Measurements from ENCODE around the gene TRIM37. TPM values are rescaled to one million over a fixed set of nuclear protein-coding genes. Genes with fewer than 3 reads are reported as not detected.
"Not testable (repeated sequence)": the region's sequence is repeated elsewhere in the genome, so short reads cannot be mapped to it uniquely, and the experiment has no call there.

The TRIM37 gene
- total RNA-seq, 1 experiment from 2014 or later: 37.7 TPM

DNA sequence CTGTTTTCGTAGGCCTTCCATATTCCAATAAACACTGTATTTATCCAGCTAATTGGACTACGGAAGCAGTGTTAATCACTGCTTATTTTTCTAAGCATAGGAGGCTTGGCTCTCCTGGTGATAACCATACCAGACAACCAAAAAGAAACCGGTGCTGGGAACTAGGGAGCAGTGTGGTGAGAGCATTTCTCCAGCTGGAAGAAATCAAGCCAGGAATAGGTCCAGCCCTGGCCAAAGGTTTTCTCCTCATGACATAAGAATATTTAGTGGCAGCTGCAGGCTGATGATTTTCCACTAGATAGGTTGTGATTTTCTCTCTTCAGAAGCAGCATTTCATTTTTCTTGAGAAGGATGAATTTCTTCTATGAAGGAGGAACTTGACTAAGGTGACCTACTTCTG lies 141.5 kb downstream of the TRIM37 start:
- H3K27me3 Mint-ChIP-seq (ENCODE audit: insufficient read depth, unreplicated experiment): no peaks in the 10 kb centered on the region
- H3K4me1 Mint-ChIP-seq (ENCODE audit: low read depth, unreplicated experiment): peaks cover 1% of the 10 kb centered on the region
- no peak overlapping the region for H3K27ac Mint-ChIP-seq (ENCODE audit: unreplicated experiment)
- ChIA-PET POLR2A (no interaction called here), CTCF (no interaction called here)
- no TSS peak for BruUV-seq (replicated peaks)
- no peaks in the 10 kb centered on the region for H3K4me1 ChIP-seq
- no peaks in the 10 kb centered on the region for H3K36me3 Mint-ChIP-seq (ENCODE audit: insufficient read depth, unreplicated experiment)
- no peak overlapping the region for H3K4me3 Mint-ChIP-seq (ENCODE audit: unreplicated experiment)
- no peaks in the 10 kb centered on the region for H3K9me3 ChIP-seq
- no peaks in the 10 kb centered on the region for H3K36me3 ChIP-seq (ENCODE audit: control insufficient read depth, insufficient read depth, low read length)
- no peak overlapping the region for H3K4me3 ChIP-seq (ENCODE audit: low read depth, low read length)
- H3K9me3 Mint-ChIP-seq (ENCODE audit: unreplicated experiment): no peaks in the 10 kb centered on the region
- H3K27me3 ChIP-seq (replicated peaks; ENCODE audit: control insufficient read depth, insufficient read depth, low read length): no peaks in the 10 kb centered on the region
- TF ChIP-seq, protein P1, sequence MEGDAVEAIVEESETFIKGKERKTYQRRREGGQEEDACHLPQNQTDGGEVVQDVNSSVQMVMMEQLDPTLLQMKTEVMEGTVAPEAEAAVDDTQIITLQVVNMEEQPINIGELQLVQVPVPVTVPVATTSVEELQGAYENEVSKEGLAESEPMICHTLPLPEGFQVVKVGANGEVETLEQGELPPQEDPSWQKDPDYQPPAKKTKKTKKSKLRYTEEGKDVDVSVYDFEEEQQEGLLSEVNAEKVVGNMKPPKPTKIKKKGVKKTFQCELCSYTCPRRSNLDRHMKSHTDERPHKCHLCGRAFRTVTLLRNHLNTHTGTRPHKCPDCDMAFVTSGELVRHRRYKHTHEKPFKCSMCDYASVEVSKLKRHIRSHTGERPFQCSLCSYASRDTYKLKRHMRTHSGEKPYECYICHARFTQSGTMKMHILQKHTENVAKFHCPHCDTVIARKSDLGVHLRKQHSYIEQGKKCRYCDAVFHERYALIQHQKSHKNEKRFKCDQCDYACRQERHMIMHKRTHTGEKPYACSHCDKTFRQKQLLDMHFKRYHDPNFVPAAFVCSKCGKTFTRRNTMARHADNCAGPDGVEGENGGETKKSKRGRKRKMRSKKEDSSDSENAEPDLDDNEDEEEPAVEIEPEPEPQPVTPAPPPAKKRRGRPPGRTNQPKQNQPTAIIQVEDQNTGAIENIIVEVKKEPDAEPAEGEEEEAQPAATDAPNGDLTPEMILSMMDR (IDR thresholded peaks at IDR 0.05; ENCODE audit: insufficient read depth in 1 of 2, low read depth in 1 of 2, low read length in 1 of 2, severe bottlenecking in 1 of 2, unreplicated experiment in 1 of 2): no peak
- no peak for DNase-seq
- intact Hi-C loops (cut with micrococcal nuclease; ENCODE audit: unreplicated experiment): no loop called here

DNA sequence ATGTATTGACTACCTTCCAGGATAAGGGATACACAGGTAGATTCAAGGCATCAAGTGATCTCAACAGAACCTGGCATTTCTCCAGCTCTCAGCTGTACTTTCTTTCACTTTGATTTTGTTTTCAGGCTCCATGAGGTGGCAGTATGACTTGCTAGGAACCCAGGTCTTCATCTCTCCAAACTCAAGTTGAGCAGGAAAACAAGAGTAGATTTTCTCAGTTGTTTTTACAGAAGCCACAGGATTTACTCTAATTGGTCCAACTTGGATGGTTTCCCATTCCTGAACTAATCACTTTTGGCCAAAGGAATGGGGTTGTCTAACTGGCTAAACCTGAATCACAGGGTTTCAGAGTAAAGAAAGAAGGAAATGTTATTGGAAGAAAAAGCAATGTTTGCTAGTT lies 146.6 kb downstream of the TRIM37 start:
- BruUV-seq (replicated peaks): no TSS peak
- Histone ChIP-seq H3K36me3 (ENCODE audit: control insufficient read depth, insufficient read depth, low read length) (no peaks in the 10 kb centered on the region), H3K27me3 (replicated peaks; ENCODE audit: control insufficient read depth, insufficient read depth, low read length) (no peaks in the 10 kb centered on the region), H3K4me3 (ENCODE audit: low read depth, low read length) (no peak overlapping the region), H3K4me1 (no peaks in the 10 kb centered on the region), H3K9me3 (no peaks in the 10 kb centered on the region)
- POLR2A ChIA-PET: no interaction called here
- no peaks in the 10 kb centered on the region for H3K9me3 Mint-ChIP-seq (ENCODE audit: unreplicated experiment)
- no peaks in the 10 kb centered on the region for H3K36me3 Mint-ChIP-seq (ENCODE audit: insufficient read depth, unreplicated experiment)
- H3K4me1 Mint-ChIP-seq (ENCODE audit: low read depth, unreplicated experiment): peaks cover 6% of the 10 kb centered on the region
- H3K27me3 Mint-ChIP-seq (ENCODE audit: insufficient read depth, unreplicated experiment): no peaks in the 10 kb centered on the region
- no peak overlapping the region for H3K27ac Mint-ChIP-seq (ENCODE audit: unreplicated experiment)
- intact Hi-C loops (cut with micrococcal nuclease; ENCODE audit: unreplicated experiment): loop anchor here (1.0 kb wide), 1 partner anchor 45 kb away; no protein-coding TSS in a partner anchor
- peak in 1 of 2 experiments; percentile 47 for DNase-seq
- CTCF ChIA-PET: interaction anchor here (1.0 to 1.5 kb wide), 3 partner anchors 9 to 249 kb away, joined by 3 to 8 read pairs (median 5); no protein-coding TSS in a partner anchor
- no peak overlapping the region for H3K4me3 Mint-ChIP-seq (ENCODE audit: unreplicated experiment)
- TF ChIP-seq, protein P1 (IDR thresholded peaks at IDR 0.05; ENCODE audit: insufficient read depth in 1 of 2, low read depth in 1 of 2, low read length in 1 of 2, severe bottlenecking in 1 of 2, unreplicated experiment in 1 of 2): peak in 1 of 2 experiments; percentile 28

DNA sequence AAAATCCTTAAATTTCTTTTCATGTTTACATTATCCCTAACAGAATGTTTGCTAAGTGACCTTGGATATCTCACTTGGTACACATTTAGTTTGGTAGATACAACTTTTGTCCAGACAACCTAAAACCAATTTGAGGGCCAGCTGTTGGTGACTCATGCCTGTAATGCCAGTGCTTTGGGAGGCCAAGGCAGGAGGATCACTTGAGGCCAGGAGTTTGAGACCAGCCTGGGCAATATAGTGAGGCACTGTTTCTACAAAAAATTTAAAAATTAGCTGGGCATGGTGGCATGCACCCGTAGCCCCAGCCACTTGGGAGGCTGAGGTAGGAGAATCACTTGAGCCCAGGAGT lies 149.0 kb downstream of the TRIM37 start:
- POLR2A ChIA-PET; H3K36me3 Mint-ChIP-seq (ENCODE audit: insufficient read depth, unreplicated experiment); H3K4me3 ChIP-seq (ENCODE audit: low read depth, low read length); DNase-seq; H3K27ac Mint-ChIP-seq (ENCODE audit: unreplicated experiment); H3K27me3 Mint-ChIP-seq (ENCODE audit: insufficient read depth, unreplicated experiment); H3K4me3 Mint-ChIP-seq (ENCODE audit: unreplicated experiment); H3K9me3 ChIP-seq; H3K4me1 ChIP-seq; H3K4me1 Mint-ChIP-seq (ENCODE audit: low read depth, unreplicated experiment); CTCF ChIA-PET; BruUV-seq (replicated peaks); H3K36me3 ChIP-seq (ENCODE audit: control insufficient read depth, insufficient read depth, low read length); intact Hi-C loops (cut with micrococcal nuclease; ENCODE audit: unreplicated experiment); H3K27me3 ChIP-seq (replicated peaks; ENCODE audit: control insufficient read depth, insufficient read depth, low read length): not testable (repeated sequence)
- H3K9me3 Mint-ChIP-seq (ENCODE audit: unreplicated experiment): peaks cover 12% of the 10 kb centered on the region

All from Caco-2 (cell line).